ENCODE results near the gene TTC12.

- TF ChIP-seq CTCF (IDR thresholded peaks at IDR 0.05; ENCODE audit: poor library complexity, severe bottlenecking): no peak
- no peak for TF ChIP-seq RAD21 (conservative IDR thresholded peaks at IDR 0.05)
- no peak for TF ChIP-seq EP300 (conservative IDR thresholded peaks at IDR 0.05; ENCODE audit: poor library complexity, severe bottlenecking)
- no peak for TF ChIP-seq SMC3 (conservative IDR thresholded peaks at IDR 0.05; ENCODE audit: poor library complexity)
- no peak for TF ChIP-seq TAF1 (IDR thresholded peaks at IDR 0.05; ENCODE audit: low read depth)
- TF ChIP-seq REST (IDR thresholded peaks at IDR 0.05; ENCODE audit: borderline replicate concordance): no peak
- TF ChIP-seq MXI1 (conservative IDR thresholded peaks at IDR 0.05; ENCODE audit: poor library complexity, severe bottlenecking): no peak
- TF ChIP-seq EZH2 (IDR thresholded peaks at IDR 0.05; ENCODE audit: borderline replicate concordance, insufficient read depth, low read length, poor library complexity, severe bottlenecking): no peak
Measured at GRCh38 chr11:113293936-113294335, 20.4 kb upstream of the TTC12 start.
